Measurements from ENCODE around the gene ERRFI1.
"Not testable (repeated sequence)": the region's sequence is repeated elsewhere in the genome, so short reads cannot be mapped to it uniquely, and the experiment has no call there.

Gene ERRFI1

DNA sequence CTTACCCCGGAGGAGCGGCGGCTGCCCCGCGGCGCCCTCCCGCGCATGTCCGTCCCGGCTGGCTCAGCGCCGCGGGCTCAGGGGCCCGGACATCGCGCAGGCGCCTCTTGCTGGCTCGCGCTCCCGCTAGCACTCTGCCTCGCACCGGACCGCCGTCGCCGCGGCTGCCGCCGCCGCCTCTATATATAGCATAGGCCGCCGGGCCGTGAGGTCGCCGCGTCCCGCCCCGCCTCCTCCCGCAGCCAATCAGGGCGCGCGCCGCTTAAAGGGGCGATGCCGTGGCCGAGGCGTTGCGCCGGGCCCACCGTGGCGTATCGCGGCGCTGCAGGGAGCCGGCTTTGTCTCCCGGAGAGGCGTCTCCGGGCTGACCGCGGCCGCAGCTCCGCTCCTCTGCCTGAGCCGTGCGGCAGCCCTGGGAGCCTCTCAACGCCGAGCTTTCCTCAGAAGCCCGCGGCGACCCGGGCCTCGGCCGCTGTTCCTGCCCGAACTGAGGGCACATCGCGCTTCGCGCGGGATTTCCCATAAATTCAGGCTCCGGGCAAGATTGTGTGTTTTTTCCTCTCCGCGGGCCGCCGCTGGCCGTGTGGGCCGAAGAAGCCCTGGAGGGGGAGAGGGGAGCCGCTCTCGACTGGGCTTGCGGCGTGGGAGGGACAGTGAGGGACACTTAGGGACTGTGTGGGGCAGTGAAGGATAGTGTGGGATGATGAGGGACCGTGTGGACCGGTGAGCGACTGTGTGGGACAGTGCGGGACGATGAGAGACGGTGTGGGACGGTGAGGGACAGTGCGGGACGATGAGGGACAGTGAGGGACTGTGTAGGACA lies at the start of gene ERRFI1:
ERRFI1 (minus strand) TSS at position 157 of the 823 bp plus-strand sequence. CDS start 10,690 bp downstream, outside the sequence.
- H3K36me3 ChIP-seq (ENCODE audit: insufficient read depth, low read length): no peaks in the 10 kb centered on the region
- no peak for DNase-seq (ENCODE audit: low read depth, low spot score)
- TF ChIP-seq EZH2 (IDR thresholded peaks at IDR 0.05) (no peak), POLR2AphosphoS5 (IDR thresholded peaks at IDR 0.05; ENCODE audit: borderline replicate concordance, low read depth, low read length) (peak; percentile 72)
- H3K9ac ChIP-seq (ENCODE audit: insufficient read length): peak within 1 kb of the TSS; percentile 68
- H3K9me3 ChIP-seq (ENCODE audit: low read depth, low read length): no peaks in the 10 kb centered on the region
- no peak within 1 kb of the TSS for H3K27ac ChIP-seq
- H3K4me3 ChIP-seq: peak within 1 kb of the TSS; percentile 86

- TF ChIP-seq FOXP2 (optimal IDR thresholded peaks at IDR 0.05; ENCODE audit: control extremely low read depth, extremely low read length, insufficient read depth) (no peak), POLR2AphosphoS5 (IDR thresholded peaks at IDR 0.05; ENCODE audit: borderline replicate concordance, low read depth, low read length) (no peak), EZH2 (IDR thresholded peaks at IDR 0.05) (no peak)
- DNase-seq (ENCODE audit: low read depth, low spot score): no peak
- Histone ChIP-seq H3K9ac (ENCODE audit: insufficient read length) (no peak overlapping the region), H3K9me3 (ENCODE audit: low read depth, low read length) (no peaks in the 10 kb centered on the region), H3K27ac (no peak overlapping the region), H3K36me3 (ENCODE audit: insufficient read depth, low read length) (no peaks in the 10 kb centered on the region), H3K4me3 (no peak overlapping the region)
Measured at GRCh38 chr1:8075511-8076051, 49.5 kb upstream of the ERRFI1 start.

GRCh38 chr1:8073112-8073855 lies 47.2 kb upstream of the ERRFI1 start:
- TF ChIP-seq EZH2 (IDR thresholded peaks at IDR 0.05): no peak
- no peak overlapping the region for H3K9ac ChIP-seq (ENCODE audit: insufficient read length)
- no peak overlapping the region for H3K4me3 ChIP-seq
- no peaks in the 10 kb centered on the region for H3K36me3 ChIP-seq (ENCODE audit: insufficient read depth, low read length)
- H3K9me3 ChIP-seq (ENCODE audit: low read depth, low read length): no peaks in the 10 kb centered on the region
- no peak overlapping the region for H3K27ac ChIP-seq
- no peak for DNase-seq (ENCODE audit: low read depth, low spot score)

DNA sequence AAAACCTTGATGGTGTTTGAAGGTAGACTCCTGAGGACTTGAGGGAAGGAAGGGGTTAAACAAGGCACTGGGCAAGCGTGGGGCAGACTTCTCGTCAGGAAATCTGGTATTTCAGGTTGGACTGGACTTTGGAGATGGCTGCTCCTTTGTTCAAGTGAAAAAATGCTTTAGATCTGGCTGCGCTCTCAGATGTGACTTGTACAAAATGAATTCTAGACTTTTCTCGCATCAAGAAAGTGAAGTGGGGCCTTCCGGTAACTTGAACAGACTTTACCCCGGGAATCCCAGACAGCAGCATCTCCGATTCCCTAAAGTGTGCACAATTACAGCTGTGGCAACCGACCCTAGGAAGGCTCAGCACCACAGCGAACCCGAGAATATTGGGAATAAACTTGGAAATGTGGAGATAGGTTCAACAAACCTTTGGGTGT lies 44.3 kb upstream of the ERRFI1 start:
- TF ChIP-seq POLR2AphosphoS5 (IDR thresholded peaks at IDR 0.05; ENCODE audit: borderline replicate concordance, low read depth, low read length): no peak
- TF ChIP-seq EZH2 (IDR thresholded peaks at IDR 0.05): no peak
- no peak for TF ChIP-seq FOXP2 (optimal IDR thresholded peaks at IDR 0.05; ENCODE audit: control extremely low read depth, extremely low read length, insufficient read depth)
- no peak for DNase-seq (ENCODE audit: low read depth, low spot score)
- Histone ChIP-seq H3K9me3 (ENCODE audit: low read depth, low read length) (no peaks in the 10 kb centered on the region), H3K36me3 (ENCODE audit: insufficient read depth, low read length) (no peaks in the 10 kb centered on the region), H3K4me3 (no peak overlapping the region), H3K27ac (no peak overlapping the region), H3K9ac (ENCODE audit: insufficient read length) (no peak overlapping the region)

DNA sequence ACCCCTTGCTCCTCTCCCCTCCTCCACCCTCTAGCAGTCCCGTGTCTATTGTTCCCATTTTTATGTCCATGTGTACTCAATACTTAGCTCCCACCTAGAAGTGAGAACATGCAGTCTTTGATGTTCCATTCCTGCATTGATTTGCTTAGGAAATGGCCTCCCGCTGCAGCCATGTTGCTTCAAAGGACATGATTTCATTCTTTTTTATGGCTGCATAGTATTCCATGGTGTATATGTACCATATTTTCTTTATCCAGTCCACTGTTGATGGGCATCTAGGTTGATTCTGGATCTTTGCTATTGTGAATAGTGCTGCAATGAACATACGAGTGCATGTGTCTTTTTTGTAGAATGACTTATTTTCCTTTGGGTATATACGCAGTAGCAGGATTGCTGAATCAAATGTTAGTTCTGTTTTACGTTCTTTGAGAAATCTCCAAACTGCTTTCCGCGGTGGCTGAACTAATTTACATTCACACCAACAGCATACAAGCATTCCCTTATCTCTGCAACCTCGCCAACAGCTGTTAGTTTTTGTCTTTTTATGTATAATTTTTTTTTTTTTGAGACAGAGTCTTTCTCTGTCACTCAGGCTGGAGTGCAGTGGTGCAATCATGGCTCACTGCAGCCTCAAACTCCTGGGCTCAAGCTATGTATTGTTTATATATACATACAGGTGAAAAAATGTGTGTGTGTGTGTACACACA lies 43.7 kb upstream of the ERRFI1 start:
- not testable (repeated sequence) for H3K27ac ChIP-seq; DNase-seq (ENCODE audit: low read depth, low spot score); H3K4me3 ChIP-seq; H3K36me3 ChIP-seq (ENCODE audit: insufficient read depth, low read length); H3K9ac ChIP-seq (ENCODE audit: insufficient read length); H3K9me3 ChIP-seq (ENCODE audit: low read depth, low read length)

DNA sequence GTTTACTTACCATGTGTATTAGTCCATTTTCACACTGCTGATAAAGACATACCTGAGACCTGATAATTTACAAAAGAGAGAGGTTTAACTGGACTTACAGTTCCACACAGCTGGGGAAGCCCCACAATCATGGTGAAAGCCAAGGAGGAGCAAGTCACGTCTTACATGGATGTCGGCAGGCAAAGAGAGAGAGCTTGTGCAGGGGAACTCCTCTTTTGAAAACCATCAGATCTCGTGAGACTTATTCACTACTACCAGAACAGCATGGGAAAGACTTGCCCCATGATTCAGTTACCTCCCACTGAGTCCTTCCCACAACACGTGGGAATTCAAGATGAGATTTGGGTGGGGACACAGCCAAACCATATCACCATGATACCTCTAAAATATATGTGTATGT lies 39.3 kb upstream of the ERRFI1 start:
- Histone ChIP-seq H3K36me3 (ENCODE audit: insufficient read depth, low read length) (no peaks in the 10 kb centered on the region), H3K9ac (ENCODE audit: insufficient read length) (no peak overlapping the region), H3K27ac (no peak overlapping the region), H3K4me3 (no peak overlapping the region), H3K9me3 (ENCODE audit: low read depth, low read length) (no peaks in the 10 kb centered on the region)
- DNase-seq (ENCODE audit: low read depth, low spot score): no peak
- TF ChIP-seq EZH2 (IDR thresholded peaks at IDR 0.05) (no peak), POLR2AphosphoS5 (IDR thresholded peaks at IDR 0.05; ENCODE audit: borderline replicate concordance, low read depth, low read length) (no peak), FOXP2 (optimal IDR thresholded peaks at IDR 0.05; ENCODE audit: control extremely low read depth, extremely low read length, insufficient read depth) (no peak)

GRCh38 chr1:8063298-8064036 lies 37.4 kb upstream of the ERRFI1 start:
- Histone ChIP-seq H3K9ac (ENCODE audit: insufficient read length) (no peak overlapping the region), H3K4me3 (no peak overlapping the region), H3K27ac (no peak overlapping the region), H3K36me3 (ENCODE audit: insufficient read depth, low read length) (no peaks in the 10 kb centered on the region), H3K9me3 (ENCODE audit: low read depth, low read length) (no peaks in the 10 kb centered on the region)
- no peak for DNase-seq (ENCODE audit: low read depth, low spot score)
- TF ChIP-seq FOXP2 (optimal IDR thresholded peaks at IDR 0.05; ENCODE audit: control extremely low read depth, extremely low read length, insufficient read depth): no peak
- TF ChIP-seq EZH2 (IDR thresholded peaks at IDR 0.05): no peak
- no peak for TF ChIP-seq POLR2AphosphoS5 (IDR thresholded peaks at IDR 0.05; ENCODE audit: borderline replicate concordance, low read depth, low read length)

DNA sequence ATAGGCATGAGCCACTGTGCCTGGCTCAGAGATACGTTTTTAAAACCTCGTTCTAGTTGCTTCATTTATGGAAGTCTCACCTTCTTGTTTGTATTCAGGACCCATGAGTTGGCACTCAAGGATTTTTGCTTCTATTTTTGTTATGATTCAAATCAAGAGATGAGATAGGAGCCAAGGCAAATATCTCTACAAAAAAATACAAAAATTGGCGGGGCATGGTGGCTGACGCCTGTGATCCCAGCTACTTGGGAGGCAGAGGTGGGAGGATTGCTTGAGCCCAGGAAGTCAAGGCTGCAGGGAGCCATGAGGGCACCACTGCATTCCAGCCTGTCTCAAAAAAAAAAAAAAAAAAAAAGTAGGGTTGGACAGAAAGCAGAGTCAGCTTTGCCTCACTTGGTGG lies 36.8 kb upstream of the ERRFI1 start:
- Histone ChIP-seq H3K9ac (ENCODE audit: insufficient read length) (no peak overlapping the region), H3K9me3 (ENCODE audit: low read depth, low read length) (no peaks in the 10 kb centered on the region), H3K36me3 (ENCODE audit: insufficient read depth, low read length) (no peaks in the 10 kb centered on the region), H3K4me3 (no peak overlapping the region), H3K27ac (no peak overlapping the region)
- DNase-seq (ENCODE audit: low read depth, low spot score): no peak
- TF ChIP-seq FOXP2 (optimal IDR thresholded peaks at IDR 0.05; ENCODE audit: control extremely low read depth, extremely low read length, insufficient read depth) (no peak), POLR2AphosphoS5 (IDR thresholded peaks at IDR 0.05; ENCODE audit: borderline replicate concordance, low read depth, low read length) (no peak), EZH2 (IDR thresholded peaks at IDR 0.05) (no peak)
